ENCODE results near the gene PADI2.

PADI2 gene

GRCh38 chr1:17017435-17017834 is 101.8 kb downstream of the PADI2 start:
- DNase-seq = no peak
